Measurements from ENCODE around the gene INA. TPM values are rescaled to one million over a fixed set of nuclear protein-coding genes. Genes with fewer than 3 reads are reported as not detected.
"Not testable (repeated sequence)": the region's sequence is repeated elsewhere in the genome, so short reads cannot be mapped to it uniquely, and the experiment has no call there.

The INA gene
- total RNA-seq, 1 experiment from 2014 or later = not detected

- RAD21 ChIA-PET (ENCODE audit: low non-redundant PET in 1 of 2, low total read pairs in 2 of 2, uncharacterized antibody in 2 of 2, unreplicated experiment in 2 of 2) = interaction anchor here (0.6 to 1.7 kb wide), 13 partner anchors 12 to 410 kb away, joined by 3 to 29 read pairs (median 3); partner anchors contain the start of gene CNNM2 (in 2 of the 2)
- no peaks in the 10 kb centered on the region for H3K9me3 ChIP-seq (ENCODE audit: control insufficient read depth in 1 of 2, insufficient read depth in 1 of 2, low read depth in 1 of 2, low read length in 2 of 2)
- peak overlapping the region; percentile 19; the same call in 1 of the 2 replicates for H3K4me2 ChIP-seq (ENCODE audit: low read length)
- H4K20me1 ChIP-seq (ENCODE audit: insufficient read depth) = no peaks in the 10 kb centered on the region
- H3K36me3 ChIP-seq (ENCODE audit: control insufficient read depth in 1 of 2, insufficient read depth in 2 of 2, low read length in 2 of 2) = no peaks in the 10 kb centered on the region
- CTCF ChIA-PET = interaction anchor here (0.5 to 2.5 kb wide), 44 partner anchors 8 to 501 kb away, joined by 3 to 59 read pairs (median 4); partner anchors contain the start of genes CNNM2, CYP17A1, NT5C2 and WBP1L
- H3K27me3 ChIP-seq (ENCODE audit: insufficient read depth, low read length) = no peaks in the 10 kb centered on the region
- H2AFZ ChIP-seq (ENCODE audit: low read depth, low read length, poor library complexity, severe bottlenecking) = peak overlapping the region; percentile 63
- TF ChIP-seq CTCF (IDR thresholded peaks at IDR 0.05 in 2 of 3, conservative IDR thresholded peaks at IDR 0.05 in 1 of 3; ENCODE audit: borderline replicate concordance in 1 of 3, insufficient read depth in 1 of 3, low read depth in 2 of 3, low read length in 2 of 3) = peak in 2 of 3 experiments; percentile 95 to 99; a peak in 4 of 6 replicates
- peak; percentile 70 for TF ChIP-seq YY1 (IDR thresholded peaks at IDR 0.05; ENCODE audit: extremely low read depth, insufficient replicate concordance, low read depth, low read length)
- no peak for TF ChIP-seq MAX (IDR thresholded peaks at IDR 0.05)
- TF ChIP-seq POLR2A (IDR thresholded peaks at IDR 0.05; ENCODE audit: borderline replicate concordance, extremely low read depth, insufficient read depth, insufficient read length) = no peak
- DNase-seq (ENCODE audit: low read depth, low spot score) = peak; percentile 82
- no peak overlapping the region for H3K4me3 ChIP-seq (replicated peaks in 1 of 2; ENCODE audit: low read depth in 1 of 2, low read length in 2 of 2)
- H3K27ac ChIP-seq (ENCODE audit: low read depth, low read length) = no peak overlapping the region
- H3K9ac ChIP-seq (ENCODE audit: low read length) = no peak overlapping the region
- ATAC-seq = peak; percentile 73
- H3K4me1 ChIP-seq (ENCODE audit: control insufficient read depth in 1 of 2, insufficient read depth in 2 of 2, low read length in 2 of 2) = peaks cover 27 to 36% of the 10 kb centered on the region in 2 experiments
- POLR2A ChIA-PET = interaction anchor here (1.1 to 1.3 kb wide), 2 partner anchors 53 to 328 kb away, joined by 4 read pairs; no protein-coding TSS in a partner anchor
- intact Hi-C loops (cut with micrococcal nuclease) = loop anchor here (1.0 to 5.0 kb wide), 6 partner anchors 162 to 517 kb away; no protein-coding TSS in a partner anchor
- H3K9me2 ChIP-seq (ENCODE audit: insufficient read depth) = no peaks in the 10 kb centered on the region
- no TSS peak for BruUV-seq (replicated peaks)
- no peaks in the 10 kb centered on the region for H3K79me2 ChIP-seq (ENCODE audit: insufficient read depth, low read length)
These were observed 32.2 kb upstream of the INA start for GRCh38 chr10:103244666-103245271.

- H3K4me3 ChIP-seq (replicated peaks in 1 of 2; ENCODE audit: low read depth in 1 of 2, low read length in 2 of 2) = not testable (repeated sequence)
These were observed 31.4 kb upstream of the INA start, which contains the start of gene RPEL1 for GRCh38 chr10:103245587-103245986. RPEL1 (plus strand) TSS chr10:103245887; CDS start chr10:103245997, 110 bp downstream.

More at GRCh38 chr10:103245587-103245986, 31.4 kb upstream of the INA start, which contains the start of gene RPEL1:
- H3K79me2 ChIP-seq (ENCODE audit: insufficient read depth, low read length); ATAC-seq; H3K36me3 ChIP-seq (ENCODE audit: control insufficient read depth in 1 of 2, insufficient read depth in 2 of 2, low read length in 2 of 2); H3K9ac ChIP-seq (ENCODE audit: low read length); intact Hi-C loops (cut with micrococcal nuclease); BruUV-seq (replicated peaks); H3K9me2 ChIP-seq (ENCODE audit: insufficient read depth); H4K20me1 ChIP-seq (ENCODE audit: insufficient read depth); H3K27me3 ChIP-seq (ENCODE audit: insufficient read depth, low read length); DNase-seq (ENCODE audit: low read depth, low spot score); POLR2A ChIA-PET; H3K9me3 ChIP-seq (ENCODE audit: control insufficient read depth in 1 of 2, insufficient read depth in 1 of 2, low read depth in 1 of 2, low read length in 2 of 2); H3K27ac ChIP-seq (ENCODE audit: low read depth, low read length): not testable (repeated sequence)
- ChIA-PET RAD21 (ENCODE audit: low non-redundant PET in 1 of 2, low total read pairs in 2 of 2, uncharacterized antibody in 2 of 2, unreplicated experiment in 2 of 2) (interaction anchor here in 1 of 2 experiments (1.7 kb wide), 1 partner anchor 328 kb away, joined by 29 read pairs; the partner anchor contains the start of gene CNNM2), CTCF (interaction anchor here (2.2 to 2.5 kb wide), 2 partner anchors 52 to 329 kb away, joined by 11 to 59 read pairs; partner anchors contain the start of genes CNNM2 and NT5C2)
- peak within 1 kb of the TSS; percentile 19; the same call in 1 of the 2 replicates for H3K4me2 ChIP-seq (ENCODE audit: low read length)
- H2AFZ ChIP-seq (ENCODE audit: low read depth, low read length, poor library complexity, severe bottlenecking) = peak within 1 kb of the TSS; percentile 63
- peaks cover 19 to 28% of the 10 kb centered on the region in 2 experiments for H3K4me1 ChIP-seq (ENCODE audit: control insufficient read depth in 1 of 2, insufficient read depth in 2 of 2, low read length in 2 of 2)

Measured in HCT116 (cell line).